HCT116 (cell line): ENCODE results near the gene ZNF341. TPM values are rescaled to one million over a fixed set of nuclear protein-coding genes. Genes with fewer than 3 reads are reported as not detected.

Source experiments
- ATAC-seq: fragments of 200-7000 bp; cut with Tn5 transposase; 2 replicates; pipeline ENCODE4 v1.9.1; 2020; ENCODE audit warnings: mild to moderate bottlenecking, moderate library complexity
- BruUV-seq: library from RNA; stranded (reverse); fragments of 400-500 nt; replicated peaks from 2 replicates; lab custom pipeline; 2021; lab: Mats Ljungman, UMichigan
- CTCF ChIA-PET: fragments of 300-600 bp; sonication (Branson Sonifier 250); formaldehyde crosslinking; loops from one replicate; lab custom pipeline; 2021; ENCODE audit warnings: antibody characterized with exemption; lab: Charles Lee
- POLR2A ChIA-PET: fragments of 300-600, 350-600 bp; sonication (Branson Sonifier 250); formaldehyde crosslinking; loops from one replicate; lab custom pipeline; 2021; ENCODE audit warnings: antibody characterized with exemption; lab: Charles Lee
- RAD21 ChIA-PET, 2 experiments: fragments of 300-600 bp; sonication (Branson Sonifier 250); formaldehyde crosslinking; loops; one replicate each; lab custom pipeline; 2023; ENCODE audit warnings: low total read pairs in 2 of 2; ENCODE audit not compliant: uncharacterized antibody in 2 of 2, unreplicated experiment in 2 of 2, low non-redundant PET in 1 of 2; lab: Charles Lee
- DNase-seq: peaks from one replicate; pipeline ENCODE4 v3.0.0-alpha.2; 2010; ENCODE audit warnings: low read depth, low spot score
- H2AFZ ChIP-seq: fragments of 200-600 bp; shearing (Covaris generic), sonication (generic); 2 replicates; pipeline ENCODE4 v1.6.1; 2017; ENCODE audit warnings: low read depth, mixed run types, mixed read lengths, antibody characterized with exemption, low read length; ENCODE audit not compliant: poor library complexity, severe bottlenecking
- H3K27ac ChIP-seq: 2 replicates; pipeline ENCODE4 v1.5.1; 2012; ENCODE audit warnings: low read depth, low read length
- H3K27me3 ChIP-seq: fragments of 200-600 bp; sonication (generic); 2 replicates; pipeline ENCODE4 v1.6.1; 2016; ENCODE audit warnings: mixed run types, low read length, mixed read lengths; ENCODE audit not compliant: insufficient read depth
- H3K36me3 ChIP-seq, 2 experiments: fragments of 200-500 bp in 1 of 2; fragments of 200-600 bp in 1 of 2; sonication (Bioruptor generic) in 1 of 2; sonication (generic) in 1 of 2; 2 replicates each; pipeline versions ENCODE4 v1.5.1 to v1.6.1; 2014 to 2016; ENCODE audit warnings: low read length in 2 of 2, inconsistent platforms in 1 of 2, mixed read lengths in 1 of 2, mixed run types in 1 of 2; ENCODE audit not compliant: insufficient read depth in 2 of 2, control insufficient read depth in 1 of 2
- H3K4me1 ChIP-seq, 2 experiments: fragments of 200-600 bp in 1 of 2; sonication (generic) in 1 of 2; 2 replicates each; pipeline versions ENCODE4 v1.5.1 to v1.6.1; 2012 to 2017; ENCODE audit warnings: low read length in 2 of 2, inconsistent platforms in 1 of 2, mild to moderate bottlenecking in 1 of 2, mixed read lengths in 1 of 2, mixed run types in 1 of 2, moderate library complexity in 1 of 2; ENCODE audit not compliant: insufficient read depth in 2 of 2, control insufficient read depth in 1 of 2
- H3K4me2 ChIP-seq: fragments of 200-600 bp; sonication (generic); 2 replicates; pipeline ENCODE4 v1.6.1; 2017; ENCODE audit warnings: mixed run types, low read length, mixed read lengths
- H3K4me3 ChIP-seq, 2 experiments: fragments of 200-600 bp in 1 of 2; sonication (generic) in 1 of 2; replicated peaks in 1 of 2; 2 replicates each; pipeline ENCODE4 v1.5.1; 2011 to 2016; ENCODE audit warnings: low read length in 2 of 2, control low read depth in 1 of 2, low read depth in 1 of 2, mild to moderate bottlenecking in 1 of 2, mixed read lengths in 1 of 2, mixed run types in 1 of 2
- H3K79me2 ChIP-seq: fragments of 200-600 bp; sonication (generic); 2 replicates; pipeline ENCODE4 v1.6.1; 2017; ENCODE audit warnings: mild to moderate bottlenecking, mixed run types, low read length, moderate library complexity, mixed read lengths; ENCODE audit not compliant: insufficient read depth
- H3K9ac ChIP-seq: fragments of 200-600 bp; sonication (generic); 2 replicates; pipeline ENCODE4 v1.6.1; 2016; ENCODE audit warnings: low read length, mixed read lengths
- H3K9me2 ChIP-seq: fragments of 200-600 bp; sonication (generic), shearing (Covaris generic); 2 replicates; pipeline ENCODE4 v1.6.1; 2017; ENCODE audit warnings: mixed run types, mild to moderate bottlenecking, moderate library complexity; ENCODE audit not compliant: insufficient read depth
- H3K9me3 ChIP-seq, 2 experiments: fragments of 200-500 bp in 1 of 2; fragments of 200-600 bp in 1 of 2; sonication (Bioruptor generic) in 1 of 2; sonication (generic) in 1 of 2; 2 replicates each; pipeline ENCODE4 v1.6.1; 2014 to 2017; ENCODE audit warnings: low read length in 2 of 2, mixed read lengths in 2 of 2, inconsistent platforms in 1 of 2, low read depth in 1 of 2, mild to moderate bottlenecking in 1 of 2, mixed run types in 1 of 2, moderate library complexity in 1 of 2; ENCODE audit not compliant: control insufficient read depth in 1 of 2, insufficient read depth in 1 of 2
- H4K20me1 ChIP-seq: fragments of 200-600 bp; sonication (generic), shearing (Covaris generic); 2 replicates; pipeline ENCODE4 v1.6.1; 2017; ENCODE audit warnings: mixed run types, mild to moderate bottlenecking, moderate library complexity; ENCODE audit not compliant: insufficient read depth
- ATF3 ChIP-seq: IDR thresholded peaks from 2 replicates; pipeline ENCODE4 v1.6.1; 2012
- CEBPB ChIP-seq: IDR thresholded peaks from 2 replicates; pipeline ENCODE4 v1.6.1; 2012; ENCODE audit warnings: low read depth
- EGR1 ChIP-seq: IDR thresholded peaks from 2 replicates; pipeline ENCODE4 v1.6.1; 2012; ENCODE audit warnings: low read depth
- EZH2 ChIP-seq: fragments of 200-600 bp; sonication (generic); IDR thresholded peaks from 2 replicates; pipeline ENCODE4 v1.6.1; 2017; ENCODE audit warnings: antibody characterized with exemption, mixed run types
- EZH2phosphoT487 ChIP-seq: fragments of 200-600 bp; IDR thresholded peaks from 2 replicates; pipeline ENCODE4 v1.6.1; 2018; ENCODE audit warnings: antibody characterized with exemption, borderline replicate concordance
- POLR2A ChIP-seq: IDR thresholded peaks from 2 replicates; pipeline ENCODE4 v1.7.0; 2011; ENCODE audit warnings: borderline replicate concordance; ENCODE audit not compliant: insufficient read depth, insufficient read length; ENCODE audit errors: extremely low read depth
- POLR2AphosphoS5 ChIP-seq: IDR thresholded peaks from 2 replicates; pipeline ENCODE4 v1.6.1; 2011; ENCODE audit warnings: mild to moderate bottlenecking, low read depth, low read length, moderate library complexity
- RAD21 ChIP-seq: IDR thresholded peaks from 2 replicates; pipeline ENCODE4 v1.6.1; 2012; ENCODE audit warnings: low read depth, mild to moderate bottlenecking
- SIN3A ChIP-seq: IDR thresholded peaks from 2 replicates; pipeline ENCODE4 v1.6.1; 2012; ENCODE audit warnings: low read depth
- SP1 ChIP-seq: IDR thresholded peaks from 2 replicates; pipeline ENCODE4 v1.6.1; 2012; ENCODE audit warnings: low read depth
- TCF7L2 ChIP-seq: IDR thresholded peaks from 2 replicates; pipeline ENCODE4 v1.7.0; 2011; ENCODE audit warnings: borderline replicate concordance, inconsistent platforms; ENCODE audit not compliant: insufficient read depth, insufficient read length; ENCODE audit errors: extremely low read depth
- YY1 ChIP-seq: IDR thresholded peaks from 2 replicates; pipeline ENCODE4 v1.6.1; 2011; ENCODE audit warnings: low read length, low read depth, moderate library complexity, mild to moderate bottlenecking; ENCODE audit not compliant: insufficient replicate concordance; ENCODE audit errors: extremely low read depth
- ZNF274 ChIP-seq: fragments of 200-500 bp; sonication (Bioruptor generic); IDR thresholded peaks from 2 replicates; pipeline ENCODE4 v1.6.1; 2014; ENCODE audit warnings: mild to moderate bottlenecking, low read depth, low read length, inconsistent platforms
- intact Hi-C: fragments of 100-400 bp; cut with micrococcal nuclease; formaldehyde crosslinking; loops from 2 replicates; pipeline ENCODE4 v1.10.0; 2022
- total RNA-seq: library from RNA; stranded (reverse); gene quantifications from one replicate; pipeline ENCODE4 v1.2.1, GENCODE V29; 2021; ENCODE audit not compliant: unreplicated experiment
- TF ChIP-seq, protein P1 (sequence below): IDR thresholded peaks from 2 replicates; pipeline ENCODE4 v1.6.1; 2012

The ZNF341 gene
- total RNA-seq, 1 experiment from 2014 or later: 4.9 TPM

- no peak for DNase-seq
- no peak overlapping the region for H3K4me3 ChIP-seq
- H2AFZ ChIP-seq: no peak overlapping the region
- H3K27ac ChIP-seq: no peak overlapping the region
- no peaks in the 10 kb centered on the region for H3K27me3 ChIP-seq
- H3K4me2 ChIP-seq: no peak overlapping the region
- no peaks in the 10 kb centered on the region for H3K79me2 ChIP-seq
- ChIA-PET RAD21 (no interaction called here), CTCF (no interaction called here), POLR2A (no interaction called here)
- TF ChIP-seq EZH2phosphoT487 (no peak), YY1 (no peak), POLR2A (no peak), SIN3A (no peak), EZH2 (no peak), RAD21 (no peak), ZNF274 (no peak), POLR2AphosphoS5 (no peak), ATF3 (no peak), TCF7L2 (no peak), CEBPB (no peak), SP1 (no peak), EGR1 (no peak)
- TF ChIP-seq, protein P1, sequence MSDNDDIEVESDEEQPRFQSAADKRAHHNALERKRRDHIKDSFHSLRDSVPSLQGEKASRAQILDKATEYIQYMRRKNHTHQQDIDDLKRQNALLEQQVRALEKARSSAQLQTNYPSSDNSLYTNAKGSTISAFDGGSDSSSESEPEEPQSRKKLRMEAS: no peak
- no peaks in the 10 kb centered on the region for H3K4me1 ChIP-seq
- H3K9ac ChIP-seq: no peak overlapping the region
- no peaks in the 10 kb centered on the region; a peak in 1 of 4 replicates for H3K36me3 ChIP-seq
- intact Hi-C loops: no loop called here
- ATAC-seq: no peak
- H3K9me2 ChIP-seq: no peaks in the 10 kb centered on the region
- BruUV-seq: no TSS peak
- no peaks in the 10 kb centered on the region for H4K20me1 ChIP-seq
- H3K9me3 ChIP-seq: no peaks in the 10 kb centered on the region
Measured at GRCh38 chr20:33771938-33772337, 40.1 kb downstream of the ZNF341 start.
